Measurements from ENCODE around the gene ZMYND12.

- TF ChIP-seq CTCF (conservative IDR thresholded peaks at IDR 0.05) (no peak), ZFX (IDR thresholded peaks at IDR 0.05) (no peak)
These were observed 41.0 kb downstream of the ZMYND12 start for GRCh38 chr1:42414551-42415496.

Data from C4-2B (cell line).